Left renal pelvis (tissue), 4 donors: ENCODE measurements around the gene LINGO1. TPM values are rescaled to one million over a fixed set of nuclear protein-coding genes. Genes with fewer than 3 reads are reported as not detected.

Experiments used
- DNase-seq, 4 donors: peaks; one replicate each; pipeline ENCODE4 v3.0.0-alpha.2; 2013; ENCODE audit warnings: low read depth in 4 of 4, low spot score in 3 of 4
- polyA plus RNA-seq, 4 donors: library from polyadenylated mRNA; unstranded; fragments of 120-200 nt; gene quantifications; one replicate each; pipeline ENCODE4 v1.2.1, GENCODE V29; 2013; ENCODE audit not compliant: insufficient read length in 4 of 4

Gene LINGO1
- polyA plus RNA-seq, 4 donors, result 11.8 to 16.1 (median 14.6) TPM

DNA sequence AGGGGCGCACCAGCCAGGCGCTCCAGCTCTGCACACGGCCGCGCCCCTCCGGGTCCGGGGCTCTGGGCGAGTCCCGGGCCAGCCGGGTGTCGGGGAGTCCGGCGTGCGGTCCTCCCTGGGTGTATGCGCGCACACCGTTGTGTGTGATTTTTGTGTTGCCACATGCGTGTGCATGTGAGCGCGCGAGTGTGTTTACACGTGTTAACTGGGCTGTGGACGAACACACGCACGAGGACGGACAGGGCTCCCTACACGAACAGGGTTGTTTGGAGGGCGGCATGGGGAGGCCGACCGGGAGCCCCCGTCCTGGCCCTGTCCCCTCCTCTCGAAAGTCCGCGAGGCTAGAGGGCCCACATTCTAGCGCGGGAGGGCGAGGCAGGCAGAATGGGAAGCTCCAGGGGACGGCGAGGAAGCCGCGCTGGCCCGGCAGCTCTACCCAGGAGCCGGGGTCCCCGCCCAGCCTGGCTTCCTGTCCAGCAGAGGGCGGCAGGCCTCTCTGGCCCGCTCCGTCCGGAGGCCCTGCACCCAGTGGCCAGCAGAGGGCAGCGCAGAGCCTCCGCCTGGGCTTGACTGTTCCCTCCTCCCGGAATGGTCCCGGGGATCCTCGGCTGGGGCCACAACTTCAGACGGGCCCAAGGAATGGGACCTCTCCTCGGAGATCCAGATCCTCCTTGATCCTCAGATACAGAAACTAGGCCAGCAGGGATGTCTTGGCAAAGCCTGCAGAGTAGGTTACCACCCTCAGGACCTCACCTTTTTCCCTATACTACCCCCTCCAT is 611 bp upstream of the LINGO1 start:
- DNase-seq, result peak; percentile 70 to 78 (median 71)

DNA sequence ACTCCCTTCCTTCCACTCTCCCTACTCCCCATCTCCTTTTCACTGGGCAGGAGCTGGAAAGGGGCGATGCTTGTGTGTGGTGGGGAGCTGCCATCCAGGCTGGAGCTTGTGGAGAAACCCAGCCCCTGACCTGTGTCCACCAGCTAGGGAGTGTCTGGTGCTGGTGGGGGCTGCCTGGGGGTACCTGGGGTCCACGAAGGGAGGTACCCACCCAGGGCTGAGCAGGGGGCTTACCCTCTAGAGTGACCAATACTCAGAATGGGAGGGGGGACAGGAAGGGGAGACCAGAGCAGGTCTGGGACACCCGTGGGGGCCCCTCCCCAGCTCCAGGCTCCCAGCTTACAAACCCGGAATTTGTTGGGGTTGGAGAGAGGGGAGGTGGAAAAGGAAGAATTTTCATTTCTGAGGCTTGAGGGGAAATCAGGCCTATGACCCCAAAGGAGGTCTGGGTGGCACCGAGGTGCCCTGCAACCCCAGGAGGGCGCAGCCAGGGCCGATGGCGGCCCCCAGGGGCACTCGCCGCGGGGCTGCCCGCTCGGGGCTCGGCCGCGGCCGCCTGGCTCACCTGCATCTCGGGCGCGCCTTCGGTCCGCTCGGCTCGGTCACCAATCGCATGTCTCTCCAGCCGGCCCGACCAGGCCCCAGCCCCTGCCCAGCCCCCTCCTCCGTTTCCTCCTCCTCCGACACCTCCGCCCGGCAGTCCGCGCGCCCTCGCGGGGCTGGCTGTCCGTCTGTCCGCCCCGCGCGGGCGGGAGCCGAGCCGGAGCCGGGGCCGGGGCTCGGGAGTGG is 773 bp downstream of the LINGO1 start:
- DNase-seq, result no peak

DNA sequence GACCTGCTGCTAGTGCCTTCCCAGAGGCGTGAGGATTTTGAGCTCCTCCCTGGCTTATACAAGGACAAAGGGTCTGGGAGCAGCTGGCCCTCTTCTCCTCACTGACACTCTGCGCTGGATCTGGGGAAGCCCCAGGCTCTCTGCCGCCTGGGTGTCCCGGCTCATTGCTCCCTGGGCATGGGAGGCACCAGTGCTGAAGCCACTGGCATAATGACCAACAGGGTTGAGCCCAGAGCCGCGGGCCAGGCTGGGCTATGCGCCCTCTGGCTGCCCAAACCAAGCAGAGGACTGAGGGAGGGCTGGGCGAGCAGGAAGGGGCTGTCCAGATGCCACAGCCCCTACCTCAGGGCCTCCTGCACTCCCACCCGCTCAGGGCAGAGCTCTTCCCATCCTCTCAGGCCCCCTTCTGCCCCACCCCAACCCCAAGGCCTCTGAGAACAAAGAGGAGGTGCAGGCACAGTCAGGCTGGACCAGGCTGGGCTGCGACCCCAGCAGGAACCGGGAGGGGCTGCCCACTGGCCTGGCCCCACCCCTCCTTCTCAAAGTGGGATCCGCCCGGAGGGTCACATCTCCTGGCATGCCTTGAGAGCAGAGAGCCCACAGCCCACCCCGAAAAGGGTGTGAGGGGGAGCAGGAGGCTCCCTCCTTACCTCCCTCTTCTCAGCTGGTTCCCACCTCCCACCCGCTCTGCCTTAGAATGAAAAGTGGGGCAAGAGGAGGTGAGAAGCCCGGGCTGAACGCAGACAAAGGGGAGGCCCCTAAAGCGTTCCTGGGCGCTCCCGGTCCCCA is 1.6 kb downstream of the LINGO1 start:
- DNase-seq, result no peak

DNA sequence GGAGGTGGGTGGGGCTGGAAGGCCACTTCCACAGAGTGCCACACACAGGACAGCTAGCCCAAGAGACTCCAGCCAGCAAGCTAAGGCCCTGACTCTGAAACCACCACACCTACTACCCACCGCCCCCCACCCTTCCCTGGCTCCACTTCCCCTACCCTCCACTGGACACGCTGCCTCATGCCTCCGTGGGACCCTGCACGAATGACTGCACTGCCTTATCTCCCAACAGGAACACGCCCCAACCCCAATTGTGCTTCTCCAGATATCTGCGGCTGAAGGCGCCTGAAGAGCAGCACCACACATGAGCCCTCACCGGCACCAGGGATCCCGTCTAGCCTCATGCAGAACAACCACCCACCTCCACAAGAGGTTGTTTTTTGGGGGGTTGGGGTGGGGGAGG is 2.7 kb downstream of the LINGO1 start:
- DNase-seq, result no peak

DNA sequence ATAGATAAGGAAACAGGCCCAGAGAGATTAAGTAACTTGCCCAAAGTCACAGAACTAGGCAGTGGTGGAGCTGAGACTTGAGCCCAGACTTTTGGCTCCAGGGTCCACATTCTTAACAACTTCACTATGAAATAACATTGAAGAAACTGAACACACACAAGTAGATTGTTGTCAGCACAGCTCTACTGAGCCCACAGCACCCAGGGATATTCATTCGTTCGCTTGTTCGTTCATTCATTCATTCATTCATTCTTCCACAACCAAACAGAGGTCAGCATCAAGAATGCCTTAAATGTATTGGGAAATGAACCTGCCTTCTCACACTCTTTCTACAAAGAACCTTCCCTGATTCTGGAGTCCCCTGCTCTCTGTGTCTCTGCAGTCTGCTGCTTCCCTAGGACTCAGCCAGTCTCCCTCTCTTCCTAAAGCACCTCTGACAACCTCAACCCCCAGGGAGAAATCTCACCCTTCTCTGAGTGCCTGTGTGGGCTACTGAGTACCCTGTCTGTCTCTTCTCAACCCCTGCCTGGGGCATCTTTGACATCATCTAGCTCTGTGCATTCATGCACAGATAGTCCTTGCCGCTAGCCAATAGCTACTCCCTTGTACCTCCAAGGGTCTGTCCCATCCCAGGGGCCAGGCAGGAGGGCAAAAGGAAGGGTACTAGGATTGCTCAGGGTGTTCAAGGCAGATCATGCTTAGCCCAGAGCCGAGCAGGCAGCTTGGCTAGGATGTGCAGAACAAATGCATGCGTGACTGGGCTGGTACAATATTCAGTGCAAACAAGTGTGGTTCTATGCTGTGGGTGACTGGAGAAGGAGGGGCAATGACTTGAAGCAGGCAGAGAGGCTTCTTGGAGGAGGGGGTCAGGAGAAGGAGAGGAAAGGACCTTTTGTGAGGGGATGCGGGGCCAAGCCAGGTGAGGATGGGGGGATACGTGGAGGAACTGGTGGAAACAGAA is 3.4 kb downstream of the LINGO1 start:
- no peak for DNase-seq

DNA sequence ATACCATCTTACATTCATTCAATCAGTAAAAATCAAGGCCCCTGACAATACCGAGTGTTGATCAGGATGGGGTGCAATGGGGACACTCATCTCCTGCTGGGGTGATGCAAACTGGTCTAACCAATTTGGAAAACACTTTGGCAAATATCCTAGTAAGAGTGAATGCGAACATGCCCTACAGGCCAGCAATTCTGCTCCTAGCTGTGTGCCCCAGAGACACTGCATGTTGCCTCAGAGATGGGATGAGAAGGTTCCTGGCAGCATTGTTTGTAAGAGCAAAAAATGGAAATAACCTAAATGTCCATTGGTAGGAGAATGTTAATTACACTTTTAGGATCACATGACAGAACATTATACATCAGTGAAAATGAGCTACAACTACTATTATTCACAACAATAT is 4.7 kb downstream of the LINGO1 start:
- no peak for DNase-seq

DNA sequence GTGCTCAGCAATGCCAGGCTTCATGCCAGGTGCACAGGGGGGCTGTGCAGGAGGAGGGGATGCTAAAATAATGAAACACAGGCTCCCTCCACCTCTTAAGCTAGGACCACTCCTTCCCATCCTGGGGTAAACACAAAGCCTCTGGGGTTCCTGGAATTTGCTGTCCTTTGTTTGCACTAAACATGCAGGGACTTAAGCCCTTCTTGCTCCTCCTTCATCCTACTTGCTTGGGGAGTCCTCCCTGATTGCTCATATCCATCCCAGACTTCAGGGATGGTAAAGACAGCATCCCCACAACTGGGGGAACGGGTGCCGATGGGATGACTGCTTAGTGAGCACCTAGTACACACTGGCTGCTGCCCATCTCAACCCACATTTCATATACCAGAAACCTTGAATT is 5.1 kb downstream of the LINGO1 start:
- no peak for DNase-seq

DNA sequence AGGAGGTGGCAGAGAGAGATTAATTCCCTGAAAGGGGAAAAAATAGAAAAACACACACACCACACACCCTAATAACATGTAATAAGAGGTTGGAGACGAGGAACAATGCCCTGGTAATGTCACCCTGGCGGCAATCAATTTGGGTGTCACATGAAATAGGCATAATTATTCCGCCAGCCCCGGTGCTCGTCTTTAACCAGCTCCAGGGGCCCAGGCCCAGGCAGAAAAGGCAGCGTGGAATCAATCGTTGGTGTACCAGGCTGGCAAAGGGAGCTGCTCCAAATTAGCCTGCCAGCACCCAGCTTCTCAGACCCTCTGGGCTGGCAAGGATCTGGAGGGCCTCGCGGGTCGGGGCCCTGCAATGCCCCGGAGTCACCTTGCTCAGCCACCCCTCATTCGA is 5.6 kb downstream of the LINGO1 start:
- DNase-seq, result no peak

DNA sequence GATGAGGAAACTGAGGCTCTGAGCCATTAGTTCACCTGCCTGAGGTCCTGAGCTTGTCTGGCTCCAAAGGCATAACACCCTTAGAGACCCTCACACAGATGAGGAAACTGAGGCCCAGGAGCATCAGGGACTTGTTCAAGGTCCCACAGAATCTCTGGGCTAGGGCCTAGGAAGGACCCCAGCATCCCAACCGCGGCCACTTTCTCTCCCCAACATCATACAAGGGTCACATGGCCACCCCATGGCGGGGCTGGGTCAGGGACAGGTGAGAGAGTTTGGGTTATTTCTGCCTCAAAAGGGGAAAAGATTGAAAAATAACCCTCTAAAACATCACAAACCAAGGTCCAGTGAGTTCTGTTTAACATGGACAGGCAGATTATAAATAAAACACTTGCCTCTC is 6.7 kb downstream of the LINGO1 start:
- no peak for DNase-seq

DNA sequence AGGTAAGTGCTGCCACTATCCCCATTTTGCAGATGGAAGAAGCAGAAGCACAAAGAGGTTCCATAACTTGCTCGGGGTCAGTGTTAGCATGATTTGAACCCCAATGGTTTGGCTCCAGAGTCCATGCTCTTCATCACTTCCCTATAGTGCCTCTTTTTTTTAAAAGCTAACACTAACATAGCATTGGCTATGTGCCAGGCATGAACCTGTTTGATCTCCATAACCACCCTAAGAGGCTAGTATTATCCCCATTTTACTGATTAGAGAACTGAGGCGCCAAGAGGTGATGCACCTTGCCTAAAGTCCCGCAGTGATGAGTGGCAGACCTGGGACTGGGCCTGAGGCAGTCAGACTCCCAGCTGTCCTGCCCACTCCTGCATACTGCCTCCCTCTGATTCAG is 7.3 kb downstream of the LINGO1 start:
- no peak for DNase-seq

DNA sequence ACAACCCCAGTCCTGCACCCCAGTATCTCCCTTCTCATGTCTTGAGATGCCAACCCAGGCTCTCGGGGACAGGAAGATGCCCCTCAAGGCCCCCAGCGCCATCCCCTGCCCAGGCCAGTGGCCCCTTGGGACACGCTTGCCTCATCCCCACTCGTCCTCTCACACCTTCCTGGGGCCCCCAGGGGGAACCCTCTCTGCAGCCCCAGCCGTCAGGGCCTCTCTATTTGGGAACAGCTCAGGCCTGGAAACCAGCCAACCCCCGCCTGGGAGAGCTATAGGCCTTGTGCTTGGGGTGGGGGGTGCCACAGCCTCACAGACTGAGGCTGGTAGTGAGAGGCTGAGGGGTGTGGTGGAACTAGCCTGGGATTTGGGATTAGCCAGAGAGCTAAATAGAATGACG is 7.8 kb downstream of the LINGO1 start:
- no peak for DNase-seq

DNA sequence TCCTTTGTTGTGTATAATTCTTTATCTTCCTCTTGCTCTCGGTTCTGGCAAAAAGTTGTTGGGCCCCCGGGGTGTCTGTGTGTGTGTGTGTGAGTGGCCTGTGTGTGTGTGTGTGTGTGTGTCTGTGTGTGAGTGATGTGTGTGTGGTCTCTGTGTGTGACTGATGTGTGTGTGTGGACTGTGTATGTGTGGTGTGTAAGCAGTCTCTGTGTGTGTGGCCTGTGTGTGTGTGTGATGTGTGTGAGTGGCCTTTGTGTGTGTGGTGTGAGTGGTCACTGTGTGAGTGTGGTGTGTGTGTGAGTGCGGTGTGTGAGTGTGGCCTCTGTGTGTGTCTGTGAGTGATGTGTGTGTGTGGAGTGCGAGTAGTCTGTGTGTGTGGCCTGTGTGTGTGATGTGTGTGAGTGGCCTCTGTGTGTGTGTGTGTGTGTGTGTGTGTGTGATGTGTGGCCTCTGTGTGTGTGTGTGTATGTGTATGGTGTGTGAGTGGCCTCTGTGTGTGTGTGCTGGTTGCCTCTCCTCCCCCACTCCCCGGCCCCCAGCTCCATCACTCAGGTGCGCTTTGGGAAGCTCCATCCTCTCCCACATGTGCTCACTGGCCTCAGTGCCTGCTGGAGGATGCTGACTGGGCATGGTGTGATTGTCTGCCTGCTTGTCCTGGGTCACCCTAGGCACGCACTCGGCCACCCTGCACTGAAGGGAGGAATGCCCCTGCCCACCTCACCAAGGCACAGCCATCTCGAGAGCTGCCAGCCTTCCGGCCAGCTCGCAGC is 8.8 kb downstream of the LINGO1 start:
- DNase-seq, result no peak

DNA sequence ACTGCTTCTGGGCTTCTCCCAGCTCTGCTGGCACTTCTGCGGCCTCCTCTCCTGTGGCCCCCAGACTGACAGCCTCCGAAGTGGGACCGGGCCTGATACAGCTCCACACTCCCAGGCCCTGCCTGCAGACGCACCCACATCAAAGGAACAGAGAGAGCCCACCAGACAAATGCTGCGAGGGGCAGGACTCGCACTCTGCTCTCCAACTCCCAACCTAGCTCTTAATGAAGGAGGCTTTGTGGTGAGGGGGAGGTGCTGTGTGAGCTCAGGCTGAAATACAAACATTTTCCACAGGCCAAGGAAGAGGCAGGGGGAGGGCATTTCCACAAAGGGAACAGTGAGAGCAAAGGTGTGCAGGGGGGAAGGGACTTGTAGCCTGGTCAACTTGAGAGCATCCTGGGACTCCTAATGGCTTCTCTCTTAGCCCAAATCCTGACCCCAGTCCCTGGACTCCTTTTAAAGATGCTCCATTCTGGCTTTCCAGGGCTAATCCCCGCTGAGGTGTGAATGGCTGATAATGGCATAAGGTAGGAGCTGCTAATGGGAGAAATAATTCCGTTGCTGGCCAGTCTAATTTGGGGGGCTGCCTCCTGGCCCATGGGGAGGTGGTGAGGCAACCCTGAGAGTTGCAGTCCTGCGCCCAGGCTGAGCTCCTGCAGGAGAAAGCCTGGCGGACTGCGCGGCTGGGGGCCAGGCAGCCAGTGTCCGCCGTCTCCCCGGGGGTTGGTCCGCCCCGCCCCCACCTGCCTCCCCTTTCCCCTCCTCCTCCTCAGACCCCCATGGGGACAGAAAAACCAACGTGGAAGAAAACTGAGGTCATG is 9.6 kb downstream of the LINGO1 start:
- DNase-seq, result no peak

DNA sequence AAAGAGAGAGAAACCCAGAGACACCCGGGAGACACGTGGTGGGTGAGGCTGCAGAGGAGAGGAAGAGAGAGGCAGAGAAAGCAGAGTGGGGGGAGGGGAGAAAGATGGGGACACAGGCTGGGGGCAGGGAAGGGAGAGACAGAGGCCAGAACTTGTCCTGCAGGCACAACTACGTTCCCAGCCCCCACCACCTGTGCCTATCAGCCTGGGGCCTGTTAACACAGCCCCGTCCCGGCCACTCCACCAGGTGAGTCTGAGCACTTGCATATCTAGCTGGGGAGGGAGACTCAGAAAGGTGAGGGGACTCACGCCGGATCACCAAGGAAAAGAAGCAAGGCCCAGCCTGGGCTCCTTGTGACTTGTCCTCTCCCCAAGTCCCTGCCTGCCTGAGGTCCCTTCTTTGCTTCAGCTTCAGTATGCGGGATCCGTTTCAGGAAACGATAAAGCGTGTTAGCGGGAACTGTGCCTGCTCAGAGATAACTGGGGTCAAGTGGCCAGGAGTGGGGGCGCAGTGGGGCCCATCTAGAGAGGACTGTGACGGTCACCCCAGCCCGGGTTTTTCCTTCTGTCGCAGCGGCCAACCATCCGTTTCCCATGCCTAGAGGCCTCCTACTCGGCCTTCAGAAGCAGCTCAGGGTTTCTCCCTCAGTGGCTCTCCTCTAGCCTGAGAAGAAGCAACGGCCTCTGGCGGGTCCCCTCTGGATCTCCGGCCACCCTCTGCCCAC is 10.3 kb downstream of the LINGO1 start:
- no peak for DNase-seq

DNA sequence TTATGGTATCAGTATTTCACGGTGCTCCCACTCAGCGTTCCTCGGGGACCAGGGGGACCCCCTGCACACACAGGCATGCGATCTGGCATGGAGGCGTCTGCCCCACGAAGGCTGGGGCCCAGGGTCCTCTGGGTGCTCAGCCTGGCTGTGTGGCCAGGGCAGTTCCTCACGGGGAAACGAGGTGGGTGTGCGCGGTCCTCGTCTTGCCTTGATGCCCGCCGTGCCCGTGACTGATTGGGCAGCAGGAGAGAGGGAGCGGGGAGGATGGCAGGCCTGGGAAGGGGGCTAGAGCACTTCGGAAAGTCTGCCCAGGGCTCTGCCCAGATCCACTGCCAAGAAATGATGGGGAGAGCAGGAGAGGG is 10.9 kb downstream of the LINGO1 start:
- no peak for DNase-seq

DNA sequence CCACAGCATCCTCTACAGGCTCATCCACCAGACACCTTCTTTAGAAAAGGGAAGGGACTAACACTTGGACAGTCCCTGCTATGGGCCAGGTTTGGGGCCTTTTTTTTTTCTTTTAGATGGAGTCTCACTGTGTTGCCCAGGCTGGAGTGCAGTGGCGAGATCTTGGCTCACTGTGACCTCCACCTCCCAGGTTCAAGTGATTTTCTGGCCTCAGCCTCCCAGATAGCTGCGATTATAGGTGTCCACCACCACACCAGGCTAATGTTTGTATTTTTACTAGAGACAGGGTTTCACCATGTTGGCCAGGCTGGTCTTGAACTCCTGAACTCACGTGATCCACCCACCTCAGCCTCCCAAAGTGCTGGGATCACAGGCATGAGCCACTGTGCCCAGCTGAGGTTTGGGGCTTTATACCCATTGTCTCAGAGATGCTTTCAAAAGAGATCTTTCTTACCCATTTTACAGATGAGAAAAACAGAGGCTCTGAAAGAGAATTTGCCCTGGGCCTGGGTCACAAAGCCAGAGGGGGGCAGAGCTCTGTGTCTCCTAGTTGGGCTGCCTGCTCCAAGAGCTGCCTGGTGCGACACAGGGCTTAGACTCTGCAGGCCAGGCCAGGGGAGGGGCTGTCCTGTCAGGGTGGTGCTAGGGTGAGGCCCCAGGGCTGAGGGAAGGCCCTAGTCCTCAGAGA is 11.6 kb downstream of the LINGO1 start:
- DNase-seq, result no peak

DNA sequence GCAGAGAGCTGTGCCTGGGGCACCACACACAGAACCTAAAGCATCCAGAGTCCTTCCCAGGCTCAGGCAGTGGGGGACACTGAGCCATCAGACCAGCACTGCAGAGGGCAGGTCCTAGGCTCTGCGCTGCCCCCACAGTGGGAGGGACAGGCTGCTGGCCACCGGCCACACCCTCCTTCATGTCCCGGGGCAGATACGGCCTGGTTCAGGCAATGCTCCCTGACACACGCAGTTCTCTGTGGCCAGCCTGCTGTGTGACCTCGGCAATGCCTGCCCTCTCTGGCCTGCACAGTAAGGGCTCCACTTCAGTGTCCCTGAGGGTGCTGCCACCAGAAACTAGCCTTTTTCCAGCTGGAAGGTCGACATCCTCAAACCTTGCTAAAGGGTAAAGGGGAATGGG is 12.4 kb downstream of the LINGO1 start:
- DNase-seq, result no peak
